ENCODE measurements around the gene EEF1AKMT3.

DNA sequence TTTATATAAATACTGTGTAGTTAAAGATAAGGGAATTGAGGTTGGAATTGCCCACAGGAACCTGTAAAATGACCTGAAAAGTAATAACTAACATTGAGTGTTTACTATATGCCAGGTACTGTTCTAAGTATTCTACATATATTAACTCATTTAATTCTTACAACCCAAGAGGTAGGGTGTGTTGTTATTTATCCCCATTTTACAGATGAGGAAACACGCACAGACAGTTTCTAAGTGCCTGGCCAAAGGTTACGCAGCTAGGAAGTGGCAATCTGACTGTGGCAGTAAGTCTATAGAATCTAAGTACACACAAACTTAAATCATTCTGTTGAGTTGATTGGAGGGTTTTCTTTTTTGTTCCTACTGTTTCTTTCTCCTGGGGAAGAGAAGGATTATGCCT, 28.6 kb upstream of the EEF1AKMT3 start:
- TF ChIP-seq, protein P1, sequence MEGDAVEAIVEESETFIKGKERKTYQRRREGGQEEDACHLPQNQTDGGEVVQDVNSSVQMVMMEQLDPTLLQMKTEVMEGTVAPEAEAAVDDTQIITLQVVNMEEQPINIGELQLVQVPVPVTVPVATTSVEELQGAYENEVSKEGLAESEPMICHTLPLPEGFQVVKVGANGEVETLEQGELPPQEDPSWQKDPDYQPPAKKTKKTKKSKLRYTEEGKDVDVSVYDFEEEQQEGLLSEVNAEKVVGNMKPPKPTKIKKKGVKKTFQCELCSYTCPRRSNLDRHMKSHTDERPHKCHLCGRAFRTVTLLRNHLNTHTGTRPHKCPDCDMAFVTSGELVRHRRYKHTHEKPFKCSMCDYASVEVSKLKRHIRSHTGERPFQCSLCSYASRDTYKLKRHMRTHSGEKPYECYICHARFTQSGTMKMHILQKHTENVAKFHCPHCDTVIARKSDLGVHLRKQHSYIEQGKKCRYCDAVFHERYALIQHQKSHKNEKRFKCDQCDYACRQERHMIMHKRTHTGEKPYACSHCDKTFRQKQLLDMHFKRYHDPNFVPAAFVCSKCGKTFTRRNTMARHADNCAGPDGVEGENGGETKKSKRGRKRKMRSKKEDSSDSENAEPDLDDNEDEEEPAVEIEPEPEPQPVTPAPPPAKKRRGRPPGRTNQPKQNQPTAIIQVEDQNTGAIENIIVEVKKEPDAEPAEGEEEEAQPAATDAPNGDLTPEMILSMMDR (conservative IDR thresholded peaks at IDR 0.05; ENCODE audit: low read length), result no peak
- TF ChIP-seq EZH2phosphoT487 (IDR thresholded peaks at IDR 0.05; ENCODE audit: borderline replicate concordance), result no peak

Data from Loucy (cell line).